Mammary epithelial cell (primary cell): ENCODE data around the gene MACROH2A1.

Experiments
- EZH2 ChIP-seq: IDR thresholded peaks from 2 replicates; pipeline ENCODE4 v1.6.1; 2012; ENCODE audit warnings: low read length, inconsistent platforms, borderline replicate concordance
- TF ChIP-seq, protein P1 (sequence below), 2 donors: IDR thresholded peaks in 1 of 2; conservative IDR thresholded peaks in 1 of 2; 2 replicates each; pipeline ENCODE4 v1.5.1; 2011 to 2012; ENCODE audit warnings: inconsistent platforms in 2 of 2, low read length in 2 of 2, mild to moderate bottlenecking in 2 of 2, control low read depth in 1 of 2, low read depth in 1 of 2; ENCODE audit not compliant: insufficient read depth in 1 of 2; ENCODE audit errors: extremely low read depth in 1 of 2

DNA sequence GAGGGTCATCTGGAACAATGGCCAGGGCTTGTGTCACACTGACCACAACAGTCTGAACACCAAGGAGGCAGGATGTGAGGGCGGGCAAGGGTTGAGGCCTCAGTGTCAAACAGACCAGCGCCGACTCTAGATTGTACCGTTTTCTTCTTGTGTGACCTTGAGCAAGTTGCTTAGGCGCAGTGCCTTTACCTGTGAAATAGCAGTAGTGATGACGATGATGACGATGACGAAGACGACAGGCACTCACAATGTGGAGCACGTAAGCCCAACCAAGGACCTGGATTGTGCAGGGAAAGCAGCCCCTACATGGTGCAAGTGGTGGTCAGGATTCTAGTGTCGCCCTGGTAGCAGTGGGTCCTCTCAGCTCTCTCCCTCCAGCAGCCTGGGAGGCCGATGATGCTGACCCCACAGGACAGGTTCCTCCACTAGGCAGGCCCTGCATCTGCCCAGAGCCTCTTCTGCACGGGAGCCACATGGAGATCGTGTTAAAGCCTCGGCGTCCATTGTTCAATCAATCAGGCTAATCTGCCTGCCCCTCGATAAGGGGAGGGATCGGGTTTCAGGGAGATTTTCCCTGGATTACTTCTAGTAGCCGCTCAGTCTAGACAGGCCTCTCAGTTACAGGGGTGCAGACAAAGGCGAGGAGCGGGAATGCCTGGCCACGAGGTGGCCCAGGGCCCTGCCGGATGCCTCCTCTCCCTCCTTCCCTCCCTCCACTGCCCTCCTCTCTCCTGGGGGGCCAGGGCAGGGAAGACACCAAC, 91.7 kb downstream of the MACROH2A1 start:
- TF ChIP-seq, protein P1, sequence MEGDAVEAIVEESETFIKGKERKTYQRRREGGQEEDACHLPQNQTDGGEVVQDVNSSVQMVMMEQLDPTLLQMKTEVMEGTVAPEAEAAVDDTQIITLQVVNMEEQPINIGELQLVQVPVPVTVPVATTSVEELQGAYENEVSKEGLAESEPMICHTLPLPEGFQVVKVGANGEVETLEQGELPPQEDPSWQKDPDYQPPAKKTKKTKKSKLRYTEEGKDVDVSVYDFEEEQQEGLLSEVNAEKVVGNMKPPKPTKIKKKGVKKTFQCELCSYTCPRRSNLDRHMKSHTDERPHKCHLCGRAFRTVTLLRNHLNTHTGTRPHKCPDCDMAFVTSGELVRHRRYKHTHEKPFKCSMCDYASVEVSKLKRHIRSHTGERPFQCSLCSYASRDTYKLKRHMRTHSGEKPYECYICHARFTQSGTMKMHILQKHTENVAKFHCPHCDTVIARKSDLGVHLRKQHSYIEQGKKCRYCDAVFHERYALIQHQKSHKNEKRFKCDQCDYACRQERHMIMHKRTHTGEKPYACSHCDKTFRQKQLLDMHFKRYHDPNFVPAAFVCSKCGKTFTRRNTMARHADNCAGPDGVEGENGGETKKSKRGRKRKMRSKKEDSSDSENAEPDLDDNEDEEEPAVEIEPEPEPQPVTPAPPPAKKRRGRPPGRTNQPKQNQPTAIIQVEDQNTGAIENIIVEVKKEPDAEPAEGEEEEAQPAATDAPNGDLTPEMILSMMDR (conservative IDR thresholded peaks at IDR 0.05 in 1 of 2, IDR thresholded peaks at IDR 0.05 in 1 of 2; ENCODE audit: extremely low read depth in 1 of 2, insufficient read depth in 1 of 2, low read depth in 1 of 2, low read length in 2 of 2), result no peak
- TF ChIP-seq EZH2, result no peak
